ENCODE measurements around the gene PLXNA3. TPM values are rescaled to one million over a fixed set of nuclear protein-coding genes. Genes with fewer than 3 reads are reported as not detected.

Gene PLXNA3
- total RNA-seq, 2 experiments from 2014 or later = 35.1 to 38.1 TPM

DNA sequence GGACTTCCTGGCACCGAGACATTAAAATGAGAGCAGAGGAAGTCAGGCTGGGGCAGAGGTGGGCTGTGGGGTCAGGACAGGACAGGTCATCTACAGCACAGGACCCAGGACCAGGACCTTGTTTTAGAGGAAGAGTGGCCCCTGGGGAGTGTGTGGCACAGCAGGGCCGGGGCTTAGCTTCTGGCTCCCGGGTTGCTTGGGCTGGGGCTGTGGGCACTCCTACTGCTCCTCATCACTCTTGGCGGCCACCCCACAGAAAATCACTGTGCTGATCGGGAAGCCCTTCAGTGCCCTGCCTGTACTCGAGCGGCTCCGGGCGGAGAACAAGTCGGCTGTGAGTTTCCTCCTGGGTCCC is 37.7 kb upstream of the PLXNA3 start:
- TF ChIP-seq, protein P1, sequence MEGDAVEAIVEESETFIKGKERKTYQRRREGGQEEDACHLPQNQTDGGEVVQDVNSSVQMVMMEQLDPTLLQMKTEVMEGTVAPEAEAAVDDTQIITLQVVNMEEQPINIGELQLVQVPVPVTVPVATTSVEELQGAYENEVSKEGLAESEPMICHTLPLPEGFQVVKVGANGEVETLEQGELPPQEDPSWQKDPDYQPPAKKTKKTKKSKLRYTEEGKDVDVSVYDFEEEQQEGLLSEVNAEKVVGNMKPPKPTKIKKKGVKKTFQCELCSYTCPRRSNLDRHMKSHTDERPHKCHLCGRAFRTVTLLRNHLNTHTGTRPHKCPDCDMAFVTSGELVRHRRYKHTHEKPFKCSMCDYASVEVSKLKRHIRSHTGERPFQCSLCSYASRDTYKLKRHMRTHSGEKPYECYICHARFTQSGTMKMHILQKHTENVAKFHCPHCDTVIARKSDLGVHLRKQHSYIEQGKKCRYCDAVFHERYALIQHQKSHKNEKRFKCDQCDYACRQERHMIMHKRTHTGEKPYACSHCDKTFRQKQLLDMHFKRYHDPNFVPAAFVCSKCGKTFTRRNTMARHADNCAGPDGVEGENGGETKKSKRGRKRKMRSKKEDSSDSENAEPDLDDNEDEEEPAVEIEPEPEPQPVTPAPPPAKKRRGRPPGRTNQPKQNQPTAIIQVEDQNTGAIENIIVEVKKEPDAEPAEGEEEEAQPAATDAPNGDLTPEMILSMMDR (IDR thresholded peaks at IDR 0.05) = no peak
- ChIA-PET CTCF (interaction anchor here (0.9 kb wide), 1 partner anchor 22 kb away, joined by 3 read pairs; the partner anchor contains the start of gene RPL10), POLR2A (interaction anchor here (1.1 kb wide), 1 partner anchor 95 kb away, joined by 3 read pairs; the partner anchor contains the start of gene FAM3A)
- no peak for ATAC-seq (ENCODE audit: poor library complexity)
- no peak for DNase-seq
- Histone ChIP-seq H3K9me3 (ENCODE audit: control insufficient read depth in 1 of 2, insufficient read depth in 1 of 2, low read length in 2 of 2) (no peaks in the 10 kb centered on the region), H3K36me3 (ENCODE audit: insufficient read depth, low read length) (peaks cover 13% of the 10 kb centered on the region), H3K27ac (ENCODE audit: low read depth in 1 of 2, low read length in 2 of 2) (no peak overlapping the region), H3K4me3 (ENCODE audit: low read length) (no peak overlapping the region), H3K4me1 (ENCODE audit: insufficient read depth, low read length) (no peaks in the 10 kb centered on the region), H3K27me3 (ENCODE audit: control insufficient read depth in 1 of 2, insufficient read depth in 2 of 2, low read length in 2 of 2) (no peaks in the 10 kb centered on the region)
- H3K9me3 Mint-ChIP-seq = no peaks in the 10 kb centered on the region
- intact Hi-C loops (cut with DNase I, micrococcal nuclease) = no loop called here
- no peaks in the 10 kb centered on the region for H3K4me1 Mint-ChIP-seq (ENCODE audit: low read depth)
- H3K27me3 Mint-ChIP-seq = no peaks in the 10 kb centered on the region
- no peak overlapping the region for H3K27ac Mint-ChIP-seq
- H3K4me3 Mint-ChIP-seq = no peak overlapping the region
- peaks cover 6% of the 10 kb centered on the region for H3K36me3 Mint-ChIP-seq (ENCODE audit: low read depth)

DNA sequence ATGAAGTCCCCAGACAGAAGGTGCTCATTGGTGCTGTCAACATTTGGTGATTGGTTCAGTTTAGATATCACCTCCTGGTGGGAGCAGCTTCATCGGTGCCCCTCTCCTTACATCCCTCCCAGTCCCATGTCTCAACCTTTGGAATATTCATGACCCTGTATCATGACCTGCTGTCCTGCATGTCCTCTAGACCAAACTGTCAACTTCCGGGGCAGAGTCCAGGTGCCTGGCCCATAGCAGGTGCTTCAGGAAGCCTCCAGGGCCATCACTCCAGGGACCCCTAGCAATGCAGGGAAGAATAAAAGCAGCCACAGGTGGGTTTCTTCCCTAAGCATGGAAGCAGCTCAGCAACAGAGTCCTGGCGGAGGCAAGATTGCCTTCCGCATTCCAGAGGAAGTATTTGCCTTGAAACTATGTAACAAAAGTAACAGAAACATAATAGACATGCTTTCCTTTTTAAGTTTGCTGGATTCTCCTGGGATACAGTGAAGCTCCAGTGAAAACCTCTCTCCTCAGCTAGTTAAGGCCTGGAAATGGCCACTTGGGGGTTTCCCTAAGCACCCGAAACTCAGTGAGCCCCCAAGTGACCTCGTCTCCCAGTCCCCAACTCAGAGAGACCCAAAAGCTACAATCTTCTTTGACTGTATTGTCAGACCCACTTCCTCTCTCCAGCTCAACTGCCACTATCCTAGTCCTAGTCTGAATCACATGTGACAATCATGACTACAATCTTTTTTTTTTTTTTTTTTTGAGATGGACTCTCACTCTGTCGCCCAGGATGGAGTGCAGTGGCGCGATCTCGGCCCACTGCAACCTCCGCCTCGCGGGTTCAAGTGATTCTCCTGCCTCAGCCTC is 30.9 kb upstream of the PLXNA3 start:
- Mint-ChIP-seq H3K4me3 (peak overlapping the region; percentile 56), H3K9me3 (no peaks in the 10 kb centered on the region), H3K27ac (no peak overlapping the region), H3K4me1 (ENCODE audit: low read depth) (peaks cover 30% of the 10 kb centered on the region), H3K27me3 (no peaks in the 10 kb centered on the region), H3K36me3 (ENCODE audit: low read depth) (peaks cover 7% of the 10 kb centered on the region)
- TF ChIP-seq, protein P1 (IDR thresholded peaks at IDR 0.05) = no peak
- Histone ChIP-seq H3K4me3 (ENCODE audit: low read length) (no peak overlapping the region), H3K4me1 (ENCODE audit: insufficient read depth, low read length) (peaks cover 29% of the 10 kb centered on the region), H3K27ac (ENCODE audit: low read depth in 1 of 2, low read length in 2 of 2) (no peak overlapping the region), H3K27me3 (ENCODE audit: control insufficient read depth in 1 of 2, insufficient read depth in 2 of 2, low read length in 2 of 2) (no peaks in the 10 kb centered on the region), H3K36me3 (ENCODE audit: insufficient read depth, low read length) (peaks cover 7% of the 10 kb centered on the region), H3K9me3 (ENCODE audit: control insufficient read depth in 1 of 2, insufficient read depth in 1 of 2, low read length in 2 of 2) (no peaks in the 10 kb centered on the region)
- DNase-seq (no peak), ATAC-seq (ENCODE audit: poor library complexity) (no peak)
- POLR2A ChIA-PET = interaction anchor here (0.8 to 2.4 kb wide), 3 partner anchors 26 to 100 kb away, joined by 3 to 7 read pairs (median 3); no protein-coding TSS in a partner anchor
- CTCF ChIA-PET = interaction anchor here (1.1 kb wide), 1 partner anchor 28 kb away, joined by 4 read pairs; no protein-coding TSS in a partner anchor
- intact Hi-C loops (cut with DNase I, micrococcal nuclease) = loop anchor here in 1 of 2 experiments (2.0 kb wide), 1 partner anchor 26 kb away; no protein-coding TSS in a partner anchor

DNA sequence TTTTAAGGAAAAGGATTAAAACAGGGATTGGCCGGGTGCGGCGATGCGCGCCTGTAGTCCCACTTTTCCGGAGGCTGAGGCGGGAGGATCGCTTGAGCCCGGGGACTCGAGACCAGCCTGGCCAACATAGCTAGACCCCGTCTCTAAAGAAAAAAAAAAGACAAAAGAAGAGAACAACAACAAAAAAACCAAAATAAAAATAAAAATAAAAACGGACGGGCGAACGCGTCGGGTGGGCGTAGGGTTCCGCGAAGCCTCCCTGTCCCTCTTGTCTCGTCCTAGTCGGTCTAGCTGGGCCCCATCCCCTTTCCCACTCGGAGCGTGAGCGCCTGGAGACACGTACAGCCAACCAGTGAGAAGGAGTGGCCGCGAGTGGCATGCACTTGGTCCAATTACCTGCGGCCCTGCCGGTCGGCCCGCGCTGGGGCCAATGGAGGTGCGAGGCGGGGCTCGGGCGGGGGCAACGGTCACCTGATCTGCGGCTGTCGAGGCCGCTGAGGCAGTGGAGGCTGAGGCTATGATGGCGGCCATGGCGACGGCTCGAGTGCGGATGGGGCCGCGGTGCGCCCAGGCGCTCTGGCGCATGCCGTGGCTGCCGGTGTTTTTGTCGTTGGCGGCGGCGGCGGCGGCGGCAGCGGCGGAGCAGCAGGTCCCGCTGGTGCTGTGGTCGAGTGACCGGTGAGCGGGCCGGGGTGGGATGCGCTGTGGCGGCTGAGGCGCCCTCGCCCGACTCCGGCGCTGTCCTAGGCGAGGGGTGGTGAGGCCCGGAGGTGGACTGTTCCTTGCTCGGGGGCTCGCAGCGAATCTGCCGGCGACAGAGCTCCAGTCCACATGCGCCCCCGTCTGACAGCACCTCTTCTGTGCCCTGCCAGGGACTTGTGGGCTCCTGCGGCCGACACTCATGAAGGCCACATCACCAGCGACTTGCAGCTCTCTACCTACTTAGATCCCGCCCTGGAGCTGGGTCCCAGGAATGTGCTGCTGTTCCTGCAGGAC is 29.6 kb upstream of the PLXNA3 start, which contains the start of gene ATP6AP1:
Gene ATP6AP1, plus strand, starts transcription at position 502 of the 996 bp plus-strand sequence. Its CDS starts 16 bp downstream, at position 518.
- H3K9me3 ChIP-seq (ENCODE audit: control insufficient read depth in 1 of 2, insufficient read depth in 1 of 2, low read length in 2 of 2) = no peaks in the 10 kb centered on the region
- ATAC-seq (ENCODE audit: poor library complexity) = peak; percentile 96
- no peaks in the 10 kb centered on the region for H3K27me3 Mint-ChIP-seq
- H3K36me3 ChIP-seq (ENCODE audit: insufficient read depth, low read length) = peaks cover 19% of the 10 kb centered on the region
- DNase-seq = peak; percentile 77 to 94 (median 84)
- peak within 1 kb of the TSS; percentile 90 for H3K4me3 Mint-ChIP-seq
- TF ChIP-seq, protein P1 (IDR thresholded peaks at IDR 0.05) = no peak
- ChIA-PET CTCF (interaction anchor here (0.8 to 2.1 kb wide), 3 partner anchors 29 to 99 kb away, joined by 3 to 7 read pairs (median 3); partner anchors contain the start of gene FLNA), POLR2A (interaction anchor here (0.7 to 2.4 kb wide), 11 partner anchors 13 to 500 kb away, joined by 3 to 16 read pairs (median 6); partner anchors contain the start of genes FAM50A, RPL10, SLC10A3 and TAFAZZIN)
- H3K9me3 Mint-ChIP-seq = no peaks in the 10 kb centered on the region
- H3K27ac ChIP-seq (ENCODE audit: low read depth in 1 of 2, low read length in 2 of 2) = peak within 1 kb of the TSS; percentile 58 to 70
- intact Hi-C loops (cut with DNase I, micrococcal nuclease) = loop anchor here in 1 of 2 experiments (1.0 kb wide), 1 partner anchor 16 kb away; no protein-coding TSS in a partner anchor
- peaks cover 29% of the 10 kb centered on the region for H3K4me1 ChIP-seq (ENCODE audit: insufficient read depth, low read length)
- H3K4me1 Mint-ChIP-seq (ENCODE audit: low read depth) = peaks cover 30% of the 10 kb centered on the region
- no peaks in the 10 kb centered on the region for H3K27me3 ChIP-seq (ENCODE audit: control insufficient read depth in 1 of 2, insufficient read depth in 2 of 2, low read length in 2 of 2)
- peaks cover 15% of the 10 kb centered on the region for H3K36me3 Mint-ChIP-seq (ENCODE audit: low read depth)
- peak within 1 kb of the TSS; percentile 68 for H3K4me3 ChIP-seq (ENCODE audit: low read length)
- H3K27ac Mint-ChIP-seq = peak within 1 kb of the TSS; percentile 80
